Measurements from ENCODE around the gene PRR20E. TPM values are rescaled to one million over a fixed set of nuclear protein-coding genes. Genes with fewer than 3 reads are reported as not detected.
"Not testable (repeated sequence)": the region's sequence is repeated elsewhere in the genome, so short reads cannot be mapped to it uniquely, and the experiment has no call there.

PRR20E gene
- under 1 TPM in 6 of 8 experiments, not detected in 2; 0.05 to 0.66 (median 0.18) TPM for total RNA-seq

GRCh38 chr13:57166897-57167296 lies at the start of gene PRR20E:
PRR20E (plus strand) TSS chr13:57167197; CDS start chr13:57167584, 387 bp downstream.
- WGBS, 10 experiments = no CpG with 5 or more reads among the region's 22 CpGs
- H3K4me3 ChIP-seq; ATAC-seq (replicated peaks in 6 of 8); H3K4me1 ChIP-seq (replicated peaks in 1 of 2); H3K27ac ChIP-seq; in situ Hi-C loops (cut with MboI; ENCODE audit: low pct_unique_long_range_greater_than_20kb in 2 of 9, low sequenced_read_pairs in 9 of 9, unreplicated experiment in 9 of 9): not testable (repeated sequence)

DNA sequence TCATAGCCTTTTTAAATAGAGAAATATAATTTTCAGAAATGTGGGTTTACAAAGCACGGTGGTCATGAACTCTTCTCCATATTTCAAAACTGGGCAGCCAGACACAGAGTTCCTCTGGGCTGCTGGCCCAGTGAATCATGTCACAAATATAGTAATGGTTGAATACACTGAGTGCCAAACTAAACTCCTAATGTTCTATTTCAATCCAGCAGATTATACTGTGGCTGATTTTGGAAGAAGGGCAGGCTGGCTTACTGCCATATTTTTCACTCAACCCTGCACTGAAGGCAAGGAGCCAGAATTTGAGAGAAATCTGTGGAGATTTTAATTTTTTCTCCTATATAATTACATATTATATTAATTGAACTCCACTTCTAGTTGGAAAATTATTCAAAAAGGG lies 43.3 kb upstream of the PRR20E start:
- H3K4me3 ChIP-seq = no peak overlapping the region
- WGBS, 10 experiments = 0 to 100% (median 88%) methylated on average over 1 of the region's 1 CpG; no CpG with 5 or more reads in 5 of the 10 experiments

DNA sequence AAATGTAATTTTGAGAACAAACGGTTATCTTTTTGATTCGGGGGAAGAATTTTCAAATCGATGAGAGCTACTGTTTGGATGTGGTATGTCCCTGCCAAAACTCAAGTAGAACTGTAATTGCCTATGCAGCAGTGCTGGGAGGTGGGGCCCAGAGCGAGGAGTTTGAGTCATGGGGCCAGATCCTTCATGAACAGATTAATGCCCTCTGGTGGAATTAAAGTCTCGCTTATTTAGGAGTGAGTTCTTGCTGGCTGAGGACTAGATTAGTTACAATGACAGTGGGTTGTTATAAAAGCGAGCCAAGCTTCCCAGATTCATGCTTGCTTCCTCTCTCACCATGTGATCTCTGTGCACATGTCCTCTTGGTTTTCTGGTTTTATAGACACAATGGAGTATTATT lies 38.1 kb upstream of the PRR20E start:
- no peaks in the 10 kb centered on the region for H3K4me1 ChIP-seq (replicated peaks in 1 of 2)
- no peak overlapping the region for H3K4me3 ChIP-seq
- ATAC-seq (replicated peaks in 6 of 8) = no peak
- in situ Hi-C loops (cut with MboI; ENCODE audit: low pct_unique_long_range_greater_than_20kb in 2 of 9, low sequenced_read_pairs in 9 of 9, unreplicated experiment in 9 of 9) = no loop called here
- WGBS, 10 experiments = 7 to 100% (median 83%) methylated on average over 1 to 6 of the region's 6 CpGs
- no peak overlapping the region for H3K27ac ChIP-seq

More for the DNA sequence above, 43.3 kb upstream of the PRR20E start:
- in situ Hi-C loops (cut with MboI; ENCODE audit: low pct_unique_long_range_greater_than_20kb in 2 of 9, low sequenced_read_pairs in 9 of 9, unreplicated experiment in 9 of 9) = no loop called here
- no peak for ATAC-seq (replicated peaks in 6 of 8)
- Histone ChIP-seq H3K4me1 (replicated peaks in 1 of 2) (no peaks in the 10 kb centered on the region), H3K27ac (no peak overlapping the region)

DNA sequence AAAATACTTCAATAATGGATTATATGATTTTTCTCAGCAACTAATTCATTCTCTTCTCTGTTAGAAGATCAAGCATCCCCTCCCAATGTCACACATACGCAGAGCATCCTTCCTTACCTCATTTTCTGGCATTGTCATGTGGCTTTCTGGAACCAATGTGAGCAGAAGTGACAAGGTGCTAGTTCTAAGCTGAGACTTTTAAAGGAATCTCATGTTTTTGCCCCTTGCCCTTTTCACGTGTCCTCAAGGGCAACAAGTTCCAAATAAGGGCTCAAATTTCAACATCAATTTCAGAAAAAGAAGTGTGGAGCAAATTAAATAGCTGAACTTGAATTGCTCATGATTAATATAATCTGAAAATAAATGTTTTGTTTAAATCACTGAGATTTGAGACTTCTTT lies 30.9 kb upstream of the PRR20E start:
- Histone ChIP-seq H3K27ac (no peak overlapping the region), H3K4me1 (replicated peaks in 1 of 2) (no peaks in the 10 kb centered on the region), H3K4me3 (no peak overlapping the region)
- in situ Hi-C loops (cut with MboI; ENCODE audit: low pct_unique_long_range_greater_than_20kb in 2 of 9, low sequenced_read_pairs in 9 of 9, unreplicated experiment in 9 of 9) = no loop called here
- WGBS, 10 experiments = 0 to 100% (median 38%) methylated on average over 1 to 2 of the region's 2 CpGs; no CpG with 5 or more reads in 1 of the 10 experiments
- ATAC-seq (replicated peaks in 6 of 8) = no peak

- H3K4me3 ChIP-seq = no peak overlapping the region
- in situ Hi-C loops (cut with MboI; ENCODE audit: low pct_unique_long_range_greater_than_20kb in 2 of 9, low sequenced_read_pairs in 9 of 9, unreplicated experiment in 9 of 9) = no loop called here
- 5 to 82% (median 60%) methylated on average over 1 to 4 of the region's 4 CpGs for WGBS, 10 experiments
- no peak for ATAC-seq (replicated peaks in 6 of 8)
- no peaks in the 10 kb centered on the region for H3K4me1 ChIP-seq (replicated peaks in 1 of 2)
- no peak overlapping the region for H3K27ac ChIP-seq
These were observed 29.4 kb upstream of the PRR20E start for GRCh38 chr13:57137585-57137984.

DNA sequence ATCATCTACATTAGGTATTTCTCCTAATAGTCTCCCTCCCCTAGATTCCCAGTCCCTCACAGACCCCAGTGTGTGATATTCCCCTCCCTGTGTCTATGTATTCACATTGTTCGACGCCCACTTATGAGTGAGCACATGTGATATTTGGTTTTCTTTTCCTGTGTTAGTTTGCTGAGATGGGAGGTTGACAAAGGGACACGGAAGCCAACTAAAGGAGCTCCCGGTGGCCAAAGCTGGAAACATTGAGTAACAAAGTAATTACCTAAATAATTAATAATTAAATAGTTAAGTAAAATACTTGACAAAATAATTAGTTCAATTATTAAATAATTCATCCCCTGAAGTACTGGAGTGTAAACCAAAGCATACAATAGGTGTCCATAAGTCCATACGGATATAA lies 28.0 kb upstream of the PRR20E start:
- Histone ChIP-seq H3K4me1 (replicated peaks in 1 of 2) (no peaks in the 10 kb centered on the region), H3K4me3 (no peak overlapping the region), H3K27ac (no peak overlapping the region)
- WGBS, 10 experiments = 0 to 100% (median 100%) methylated on average over 1 to 4 of the region's 5 CpGs; no CpG with 5 or more reads in 5 of the 10 experiments
- in situ Hi-C loops (cut with MboI; ENCODE audit: low pct_unique_long_range_greater_than_20kb in 2 of 9, low sequenced_read_pairs in 9 of 9, unreplicated experiment in 9 of 9) = no loop called here
- ATAC-seq (replicated peaks in 6 of 8) = no peak

GRCh38 chr13:57139781-57140180 lies 27.2 kb upstream of the PRR20E start:
- ATAC-seq (replicated peaks in 6 of 8); H3K4me3 ChIP-seq; H3K4me1 ChIP-seq (replicated peaks in 1 of 2); H3K27ac ChIP-seq; in situ Hi-C loops (cut with MboI; ENCODE audit: low pct_unique_long_range_greater_than_20kb in 2 of 9, low sequenced_read_pairs in 9 of 9, unreplicated experiment in 9 of 9): not testable (repeated sequence)
- no CpG with 5 or more reads among the region's 18 CpGs for WGBS, 10 experiments

DNA sequence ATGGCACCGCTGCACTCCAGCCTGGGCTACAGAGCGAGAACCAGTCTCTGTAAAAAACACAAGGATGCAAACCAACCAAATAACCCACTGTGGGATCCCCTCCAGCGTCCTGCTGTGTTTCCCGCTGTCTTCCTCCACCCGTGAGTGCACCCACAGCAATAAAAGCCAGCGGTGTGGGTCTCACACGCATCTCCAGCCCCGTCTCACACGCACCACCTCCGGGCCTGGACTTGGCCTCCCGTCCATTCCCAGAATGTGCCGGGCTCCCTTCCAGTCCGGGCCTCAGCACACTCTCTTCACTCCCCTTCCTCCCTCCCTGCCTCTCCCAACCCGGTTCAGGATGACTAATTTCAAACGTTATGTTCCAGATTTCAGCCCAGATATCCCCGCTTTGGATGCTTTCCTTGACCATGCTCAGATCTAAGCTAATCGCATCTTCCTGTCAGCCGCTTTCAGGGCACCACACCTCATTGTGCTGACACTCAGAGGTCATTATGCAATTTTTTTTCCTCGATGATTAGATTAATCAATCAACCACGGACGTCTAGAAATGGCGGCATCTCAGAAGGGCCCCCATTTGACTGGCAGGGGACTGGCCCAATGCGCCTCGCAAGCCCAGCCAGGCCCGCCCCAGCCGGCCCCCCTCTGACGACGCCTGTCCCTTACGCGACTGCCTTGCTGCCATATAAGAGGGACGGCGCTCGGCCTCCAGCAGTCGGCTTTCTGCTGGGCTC lies 26.6 kb upstream of the PRR20E start, which contains the start of gene PRR20A:
Gene PRR20A (plus strand): TSS at position 684 of the 734 bp plus-strand sequence. CDS start 387 bp downstream, outside the sequence.
- H3K4me1 ChIP-seq (replicated peaks in 1 of 2); H3K27ac ChIP-seq; ATAC-seq (replicated peaks in 6 of 8); in situ Hi-C loops (cut with MboI; ENCODE audit: low pct_unique_long_range_greater_than_20kb in 2 of 9, low sequenced_read_pairs in 9 of 9, unreplicated experiment in 9 of 9); H3K4me3 ChIP-seq: not testable (repeated sequence)
- no CpG with 5 or more reads among the region's 34 CpGs for WGBS, 10 experiments

GRCh38 chr13:57147188-57147587 lies 19.8 kb upstream of the PRR20E start, which contains the start of gene PRR20B:
PRR20B (plus strand) TSS chr13:57147488; CDS start chr13:57147875, 387 bp downstream.
- in situ Hi-C loops (cut with MboI; ENCODE audit: low pct_unique_long_range_greater_than_20kb in 2 of 9, low sequenced_read_pairs in 9 of 9, unreplicated experiment in 9 of 9); H3K4me3 ChIP-seq; H3K4me1 ChIP-seq (replicated peaks in 1 of 2); ATAC-seq (replicated peaks in 6 of 8); H3K27ac ChIP-seq: not testable (repeated sequence)
- no CpG with 5 or more reads among the region's 22 CpGs for WGBS, 10 experiments

DNA sequence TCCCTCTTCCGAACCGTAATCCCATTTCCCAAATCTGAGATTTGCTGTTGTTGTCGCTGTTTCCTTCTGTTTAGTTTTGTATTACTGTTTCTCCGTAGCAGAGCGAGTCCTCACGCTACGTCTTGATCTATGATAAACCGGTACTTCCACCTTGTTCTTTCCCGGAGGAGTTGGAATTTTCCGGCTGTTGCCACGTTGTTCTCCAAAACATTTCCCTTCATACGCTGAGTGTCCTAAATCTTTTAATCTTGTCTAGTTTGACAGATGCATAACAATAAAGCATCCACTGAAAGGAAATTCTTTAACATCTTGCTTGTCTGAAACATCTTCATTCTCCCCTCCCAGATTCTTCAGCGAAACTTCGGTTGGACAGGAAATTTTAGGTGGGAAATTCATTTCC lies 18.9 kb upstream of the PRR20E start:
- H3K4me3 ChIP-seq; in situ Hi-C loops (cut with MboI; ENCODE audit: low pct_unique_long_range_greater_than_20kb in 2 of 9, low sequenced_read_pairs in 9 of 9, unreplicated experiment in 9 of 9); ATAC-seq (replicated peaks in 6 of 8); H3K27ac ChIP-seq; H3K4me1 ChIP-seq (replicated peaks in 1 of 2): not testable (repeated sequence)
- no CpG with 5 or more reads among the region's 14 CpGs for WGBS, 10 experiments

GRCh38 chr13:57153761-57154160 lies 13.2 kb upstream of the PRR20E start, which contains the start of gene PRR20C:
PRR20C (plus strand) TSS chr13:57154061; CDS start chr13:57154448, 387 bp downstream.
- H3K27ac ChIP-seq; in situ Hi-C loops (cut with MboI; ENCODE audit: low pct_unique_long_range_greater_than_20kb in 2 of 9, low sequenced_read_pairs in 9 of 9, unreplicated experiment in 9 of 9); H3K4me1 ChIP-seq (replicated peaks in 1 of 2); ATAC-seq (replicated peaks in 6 of 8); H3K4me3 ChIP-seq: not testable (repeated sequence)
- WGBS, 10 experiments = no CpG with 5 or more reads among the region's 22 CpGs

DNA sequence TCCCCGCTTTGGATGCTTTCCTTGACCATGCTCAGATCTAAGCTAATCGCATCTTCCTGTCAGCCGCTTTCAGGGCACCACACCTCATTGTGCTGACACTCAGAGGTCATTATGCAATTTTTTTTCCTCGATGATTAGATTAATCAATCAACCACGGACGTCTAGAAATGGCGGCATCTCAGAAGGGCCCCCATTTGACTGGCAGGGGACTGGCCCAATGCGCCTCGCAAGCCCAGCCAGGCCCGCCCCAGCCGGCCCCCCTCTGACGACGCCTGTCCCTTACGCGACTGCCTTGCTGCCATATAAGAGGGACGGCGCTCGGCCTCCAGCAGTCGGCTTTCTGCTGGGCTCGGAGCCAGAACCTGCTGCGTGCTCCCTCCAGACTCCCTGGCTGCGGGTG lies 6.7 kb upstream of the PRR20E start, which contains the start of gene PRR20D:
Gene PRR20D (plus strand): TSS at position 301 of the 400 bp plus-strand sequence. CDS start 387 bp downstream, outside the sequence.
- WGBS, 10 experiments = no CpG with 5 or more reads among the region's 22 CpGs

DNA sequence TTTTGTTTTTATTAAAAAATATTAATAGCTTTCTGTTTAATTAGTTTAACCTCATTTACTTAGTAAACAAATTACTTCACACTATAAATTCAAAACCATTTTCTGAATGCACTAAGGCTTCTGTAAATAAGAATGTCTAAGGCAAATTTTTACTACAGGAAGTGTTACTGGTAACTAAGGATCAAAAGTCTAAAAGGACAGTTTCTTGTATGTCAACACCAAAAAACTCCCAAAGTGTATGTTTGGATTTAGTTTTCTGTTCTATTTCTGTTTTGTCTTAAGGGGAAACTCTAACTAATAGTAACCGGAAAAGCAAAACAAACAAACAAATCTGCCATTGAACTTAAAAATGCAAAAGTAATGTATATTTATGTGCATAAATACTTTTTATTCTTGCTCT lies 24.7 kb downstream of the PRR20E start:
- in situ Hi-C loops (cut with MboI; ENCODE audit: low pct_unique_long_range_greater_than_20kb in 2 of 9, low sequenced_read_pairs in 9 of 9, unreplicated experiment in 9 of 9) = no loop called here
- Histone ChIP-seq H3K4me3 (no peak overlapping the region), H3K4me1 (replicated peaks in 1 of 2) (no peaks in the 10 kb centered on the region), H3K27ac (no peak overlapping the region)
- no peak for ATAC-seq (replicated peaks in 6 of 8)
- 0 to 100% (median 83%) methylated on average over 1 of the region's 1 CpG; no CpG with 5 or more reads in 1 of the 10 experiments for WGBS, 10 experiments

More for the DNA sequence above, 6.7 kb upstream of the PRR20E start, which contains the start of gene PRR20D:
- H3K27ac ChIP-seq; in situ Hi-C loops (cut with MboI; ENCODE audit: low pct_unique_long_range_greater_than_20kb in 2 of 9, low sequenced_read_pairs in 9 of 9, unreplicated experiment in 9 of 9); ATAC-seq (replicated peaks in 6 of 8); H3K4me3 ChIP-seq; H3K4me1 ChIP-seq (replicated peaks in 1 of 2): not testable (repeated sequence)

Data from motor neuron (in vitro differentiated cells).